B cell (primary cell): Measurements from ENCODE around the gene PALLD. TPM values are rescaled to one million over a fixed set of nuclear protein-coding genes. Genes with fewer than 3 reads are reported as not detected.

Experiments used
- ATAC-seq: fragments of 200-7000 bp; cut with Tn5 transposase; one replicate; pipeline ENCODE4 v1.10.0; 2021; ENCODE audit warnings: low read depth, mild to moderate bottlenecking, moderate number of reproducible peaks, moderate library complexity
- CTCF ChIA-PET: fragments of 350-600 bp; sonication (Branson Sonifier 250); formaldehyde crosslinking; loops from one replicate; lab custom pipeline; 2021; ENCODE audit warnings: antibody characterized with exemption, inconsistent platforms; lab: Charles Lee
- POLR2A ChIA-PET: fragments of 350-600 bp; sonication (Branson Sonifier 250); formaldehyde crosslinking; loops from one replicate; lab custom pipeline; 2021; ENCODE audit warnings: antibody characterized with exemption; lab: Charles Lee
- DNase-seq: peaks from one replicate; pipeline ENCODE4 v3.0.0; 2013
- H2AFZ ChIP-seq: 2 replicates; pipeline ENCODE4 v1.6.1; 2012; ENCODE audit warnings: mild to moderate bottlenecking, low read depth, low read length; ENCODE audit not compliant: insufficient read depth, poor library complexity, severe bottlenecking
- H3K27ac ChIP-seq, 2 donors: 1 replicate in 1 of 2; 2 replicates in 1 of 2; pipeline ENCODE4 v1.5.1; 2012 to 2013; ENCODE audit warnings: low read length in 2 of 2, mild to moderate bottlenecking in 2 of 2, moderate library complexity in 1 of 2
- H3K27me3 ChIP-seq, 4 experiments: fragments of 200-600 bp in 1 of 4; sonication (generic) in 1 of 4; replicated peaks in 1 of 4; 1 replicate in 2 of 4; 2 replicates in 2 of 4; pipeline versions ENCODE4 v1.6.1 to v1.7.0; 2013 to 2016; ENCODE audit warnings: low read length in 3 of 4, mild to moderate bottlenecking in 2 of 4, mixed read lengths in 1 of 4, moderate library complexity in 1 of 4; ENCODE audit not compliant: insufficient read depth in 4 of 4, control insufficient read depth in 3 of 4; ENCODE audit errors: control extremely low read depth in 1 of 4
- H3K36me3 ChIP-seq, 2 experiments: replicated peaks in 1 of 2; 1 replicate in 1 of 2; 2 replicates in 1 of 2; pipeline versions ENCODE4 v1.6.1 to v1.7.1; 2013; ENCODE audit warnings: low read length in 1 of 2; ENCODE audit not compliant: insufficient read depth in 2 of 2, control insufficient read depth in 1 of 2; ENCODE audit errors: control extremely low read depth in 1 of 2, extremely low read depth in 1 of 2
- H3K4me1 ChIP-seq, 2 donors: fragments of 200-600 bp in 1 of 2; sonication (generic) in 1 of 2; 1 replicate in 1 of 2; 2 replicates in 1 of 2; pipeline versions ENCODE4 v1.5.1 to v1.6.1; 2013 to 2017; ENCODE audit warnings: low read length in 2 of 2; ENCODE audit not compliant: control insufficient read depth in 2 of 2, insufficient read depth in 2 of 2
- H3K4me2 ChIP-seq: replicated peaks from 2 replicates; pipeline ENCODE3; 2012; ENCODE audit warnings: mild to moderate bottlenecking, low read depth, low read length; ENCODE audit not compliant: poor library complexity, severe bottlenecking
- H3K4me3 ChIP-seq, 5 experiments: fragments of 200-600 bp in 1 of 5; sonication (generic) in 1 of 5; 1 replicate in 3 of 5; 2 replicates in 2 of 5; pipeline versions ENCODE4 v1.5.1 to v1.7.0; 2011 to 2016; ENCODE audit warnings: low read length in 4 of 5, mild to moderate bottlenecking in 4 of 5, low read depth in 2 of 5, control low read depth in 1 of 5, moderate library complexity in 1 of 5; ENCODE audit not compliant: insufficient read depth in 1 of 5; ENCODE audit errors: control extremely low read depth in 1 of 5, extremely low read depth in 1 of 5
- H3K79me2 ChIP-seq: fragments of 200-600 bp; sonication (generic); one replicate; pipeline ENCODE4 v1.6.0; 2016; ENCODE audit warnings: low read length; ENCODE audit not compliant: control insufficient read depth, insufficient read depth
- H3K9ac ChIP-seq: fragments of 200-600 bp; sonication (generic); 2 replicates; pipeline ENCODE4 v1.6.1; 2017; ENCODE audit warnings: mild to moderate bottlenecking, low read length, moderate library complexity
- H3K9me3 ChIP-seq, 3 donors: one replicate each; pipeline versions ENCODE4 v1.6.1 to v1.7.1; 2013; ENCODE audit warnings: low read length in 2 of 3; ENCODE audit not compliant: control insufficient read depth in 2 of 3, insufficient read depth in 1 of 3; ENCODE audit errors: control extremely low read depth in 1 of 3
- H4K20me1 ChIP-seq: 2 replicates; pipeline ENCODE4 v1.6.0; 2012; ENCODE audit warnings: mild to moderate bottlenecking, low read length; ENCODE audit not compliant: insufficient read depth, control insufficient read depth, poor library complexity, severe bottlenecking
- H3K27ac Mint-ChIP-seq: one replicate; pipeline ENCODE4 v1.8.0; 2021; ENCODE audit warnings: mixed read lengths
- H3K27me3 Mint-ChIP-seq: one replicate; pipeline ENCODE4 v1.8.0; 2021; ENCODE audit warnings: mixed read lengths
- H3K4me1 Mint-ChIP-seq: one replicate; pipeline ENCODE4 v1.8.0; 2021; ENCODE audit warnings: mixed read lengths
- H3K4me3 Mint-ChIP-seq: one replicate; pipeline ENCODE4 v1.8.0; 2021; ENCODE audit warnings: mixed read lengths
- H3K9me3 Mint-ChIP-seq: one replicate; pipeline ENCODE4 v1.8.0; 2022; ENCODE audit warnings: mixed read lengths; ENCODE audit not compliant: insufficient read depth
- EZH2 ChIP-seq: IDR thresholded peaks from 2 replicates; pipeline ENCODE4 v1.6.1; 2012; ENCODE audit warnings: borderline replicate concordance, low read depth, mild to moderate bottlenecking, moderate library complexity, low read length; ENCODE audit not compliant: insufficient read depth, poor library complexity, severe bottlenecking
- WGBS: methylation state at CpG from one replicate; pipeline ENCODE4 v1.1.5; 2013; ENCODE audit warnings: missing lambda C conversion rate; ENCODE audit not compliant: insufficient coverage; 5-methylcytosine and 5-hydroxymethylcytosine counted together
- intact Hi-C: fragments of 100-400 bp; cut with micrococcal nuclease; formaldehyde crosslinking; loops from one replicate; pipeline ENCODE4 v1.10.0; 2022
- polyA plus RNA-seq: library from polyadenylated mRNA; depleted of rRNA; stranded (reverse); fragments of >200 nt; gene quantifications from 2 replicates; pipeline ENCODE4 v1.2.3, GENCODE V29; 2012
- total RNA-seq, 2 donors: library from RNA; stranded (reverse); fragments of 120-200 nt in 1 of 2; gene quantifications; 1 replicate in 1 of 2; 2 replicates in 1 of 2; pipeline versions ENCODE4 v1.2.3 to v1.2.4, GENCODE V29; 2013 to 2022
- TF ChIP-seq, protein P1 (sequence below): fragments of 200-600 bp; IDR thresholded peaks from one replicate; pipeline ENCODE4 v1.8.0; 2022; ENCODE audit warnings: antibody characterized with exemption, mild to moderate bottlenecking

PALLD gene
- total and polyA plus RNA-seq, 2 donors (not counting 1 experiment from before 2014, with no cell fraction given): 0.63 to 0.71 TPM

DNA sequence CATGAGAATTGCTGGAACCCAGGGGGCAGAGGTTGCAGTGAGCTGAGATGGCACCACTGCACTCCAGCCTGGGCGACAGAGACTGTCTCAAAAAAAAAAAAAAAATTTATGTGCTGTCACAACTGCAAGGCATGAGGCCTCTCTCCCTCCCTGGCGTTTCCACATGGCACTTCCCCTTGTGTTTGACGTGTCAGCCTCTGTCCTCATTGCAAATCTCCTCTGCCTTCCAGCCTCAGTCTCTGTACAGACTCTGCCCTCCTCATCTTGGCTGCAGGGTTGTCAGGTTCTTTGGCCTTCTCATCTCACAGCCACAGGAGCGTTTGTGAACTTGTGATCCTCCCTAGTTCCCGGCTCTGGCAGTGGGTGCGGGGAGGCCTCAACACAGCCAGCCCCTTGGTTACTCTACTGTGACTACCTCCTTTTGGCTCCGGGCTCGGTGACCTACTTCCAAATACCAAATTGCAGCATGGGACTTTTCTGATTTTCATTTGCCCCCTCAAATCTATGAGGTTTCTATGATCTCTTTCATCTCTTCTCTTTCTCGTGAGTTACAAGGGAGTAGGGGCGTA, 263.2 kb downstream of the PALLD start:
- no peak overlapping the region for H3K9ac ChIP-seq
- no peaks in the 10 kb centered on the region for H3K4me1 Mint-ChIP-seq
- no peak overlapping the region for H3K4me3 ChIP-seq
- no peaks in the 10 kb centered on the region for H3K36me3 ChIP-seq
- ChIA-PET POLR2A (no interaction called here), CTCF (no interaction called here)
- intact Hi-C loops: no loop called here
- no peak overlapping the region for H3K4me3 Mint-ChIP-seq
- H3K79me2 ChIP-seq: no peaks in the 10 kb centered on the region
- no peak overlapping the region for H3K27ac Mint-ChIP-seq
- no peak overlapping the region for H3K4me2 ChIP-seq
- H3K27ac ChIP-seq: no peak overlapping the region
- no peaks in the 10 kb centered on the region for H3K9me3 Mint-ChIP-seq
- H4K20me1 ChIP-seq: no peaks in the 10 kb centered on the region
- H3K4me1 ChIP-seq: no peaks in the 10 kb centered on the region
- no peaks in the 10 kb centered on the region for H3K27me3 ChIP-seq
- DNase-seq (no peak), ATAC-seq (no peak)
- no peaks in the 10 kb centered on the region for H3K9me3 ChIP-seq
- H3K27me3 Mint-ChIP-seq: peaks cover 2% of the 10 kb centered on the region
- H2AFZ ChIP-seq: no peak overlapping the region
- WGBS: 71% methylated on average over 10 of the region's 10 CpGs
- TF ChIP-seq, protein P1, sequence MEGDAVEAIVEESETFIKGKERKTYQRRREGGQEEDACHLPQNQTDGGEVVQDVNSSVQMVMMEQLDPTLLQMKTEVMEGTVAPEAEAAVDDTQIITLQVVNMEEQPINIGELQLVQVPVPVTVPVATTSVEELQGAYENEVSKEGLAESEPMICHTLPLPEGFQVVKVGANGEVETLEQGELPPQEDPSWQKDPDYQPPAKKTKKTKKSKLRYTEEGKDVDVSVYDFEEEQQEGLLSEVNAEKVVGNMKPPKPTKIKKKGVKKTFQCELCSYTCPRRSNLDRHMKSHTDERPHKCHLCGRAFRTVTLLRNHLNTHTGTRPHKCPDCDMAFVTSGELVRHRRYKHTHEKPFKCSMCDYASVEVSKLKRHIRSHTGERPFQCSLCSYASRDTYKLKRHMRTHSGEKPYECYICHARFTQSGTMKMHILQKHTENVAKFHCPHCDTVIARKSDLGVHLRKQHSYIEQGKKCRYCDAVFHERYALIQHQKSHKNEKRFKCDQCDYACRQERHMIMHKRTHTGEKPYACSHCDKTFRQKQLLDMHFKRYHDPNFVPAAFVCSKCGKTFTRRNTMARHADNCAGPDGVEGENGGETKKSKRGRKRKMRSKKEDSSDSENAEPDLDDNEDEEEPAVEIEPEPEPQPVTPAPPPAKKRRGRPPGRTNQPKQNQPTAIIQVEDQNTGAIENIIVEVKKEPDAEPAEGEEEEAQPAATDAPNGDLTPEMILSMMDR: no peak
- no peak for TF ChIP-seq EZH2

DNA sequence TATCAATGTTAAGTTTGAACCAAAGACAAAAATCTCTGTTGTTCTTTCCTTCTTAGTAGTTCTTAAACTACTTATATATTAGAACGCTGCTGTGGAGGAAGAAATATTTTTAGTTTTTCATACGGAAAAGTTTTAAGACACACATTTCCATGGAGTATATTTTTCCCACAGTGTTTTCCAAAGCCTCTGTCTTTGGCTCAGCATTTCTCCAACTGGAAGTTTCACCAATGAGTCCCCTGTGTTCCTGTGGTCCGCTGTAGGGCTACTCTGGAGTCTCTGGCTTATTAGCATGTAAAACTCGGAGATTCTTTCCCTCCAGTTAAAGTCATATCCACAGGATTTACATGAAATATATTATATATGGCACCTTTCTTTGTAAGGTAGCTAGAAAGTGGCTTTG, 264.2 kb downstream of the PALLD start:
- Histone ChIP-seq H3K9ac (no peak overlapping the region), H3K4me1 (no peaks in the 10 kb centered on the region), H3K27me3 (no peaks in the 10 kb centered on the region), H2AFZ (no peak overlapping the region), H3K36me3 (no peaks in the 10 kb centered on the region), H3K9me3 (no peaks in the 10 kb centered on the region), H3K4me2 (no peak overlapping the region), H3K79me2 (no peaks in the 10 kb centered on the region), H3K4me3 (no peak overlapping the region), H3K27ac (no peak overlapping the region), H4K20me1 (no peaks in the 10 kb centered on the region)
- no CpG with 5 or more reads among the region's 4 CpGs for WGBS
- TF ChIP-seq EZH2: no peak
- TF ChIP-seq, protein P1: no peak
- no peak for DNase-seq
- POLR2A ChIA-PET: no interaction called here
- Mint-ChIP-seq H3K9me3 (no peaks in the 10 kb centered on the region), H3K27me3 (peaks cover 4% of the 10 kb centered on the region), H3K4me3 (no peak overlapping the region), H3K27ac (no peak overlapping the region), H3K4me1 (no peaks in the 10 kb centered on the region)
- CTCF ChIA-PET: no interaction called here
- intact Hi-C loops: no loop called here
- ATAC-seq: no peak
